Measurements from ENCODE around the gene IL1RAPL1.
"Not testable (repeated sequence)": the region's sequence is repeated elsewhere in the genome, so short reads cannot be mapped to it uniquely, and the experiment has no call there.

IL1RAPL1 gene

GRCh38 chrX:28638775-28639174 is 51.5 kb downstream of the IL1RAPL1 start:
- DNase-seq = no peak

GRCh38 chrX:28639451-28639850 is 52.2 kb downstream of the IL1RAPL1 start:
- no peak for DNase-seq

GRCh38 chrX:28649541-28649940 is 62.3 kb downstream of the IL1RAPL1 start:
- DNase-seq = no peak

- peak; percentile 26 for DNase-seq
Observed at GRCh38 chrX:28651186-28651585, 63.9 kb downstream of the IL1RAPL1 start.

GRCh38 chrX:28659269-28659668 is 72.0 kb downstream of the IL1RAPL1 start:
- no peak for DNase-seq

GRCh38 chrX:28665778-28666177 is 78.5 kb downstream of the IL1RAPL1 start:
- DNase-seq = no peak

GRCh38 chrX:28668303-28668702 is 81.1 kb downstream of the IL1RAPL1 start:
- DNase-seq = no peak

- no peak for DNase-seq
Observed at GRCh38 chrX:28668957-28669356, 81.7 kb downstream of the IL1RAPL1 start.

- DNase-seq = no peak
Observed at GRCh38 chrX:28670074-28670473, 82.8 kb downstream of the IL1RAPL1 start.

- DNase-seq = no peak
Observed at GRCh38 chrX:28675173-28675572, 87.9 kb downstream of the IL1RAPL1 start.

- DNase-seq = no peak
Observed at GRCh38 chrX:28693101-28693500, 105.9 kb downstream of the IL1RAPL1 start.

GRCh38 chrX:28697732-28698131 is 110.5 kb downstream of the IL1RAPL1 start:
- DNase-seq = no peak

- DNase-seq = no peak
Observed at GRCh38 chrX:28701222-28701621, 114.0 kb downstream of the IL1RAPL1 start.

- no peak for DNase-seq
Observed at GRCh38 chrX:28706964-28707363, 119.7 kb downstream of the IL1RAPL1 start.

GRCh38 chrX:28709421-28709820 is 122.2 kb downstream of the IL1RAPL1 start:
- DNase-seq = no peak

GRCh38 chrX:28717864-28718263 is 130.6 kb downstream of the IL1RAPL1 start:
- no peak for DNase-seq

GRCh38 chrX:28718450-28718849 is 131.2 kb downstream of the IL1RAPL1 start:
- no peak for DNase-seq

- no peak for DNase-seq
Observed at GRCh38 chrX:28719620-28720019, 132.4 kb downstream of the IL1RAPL1 start.

GRCh38 chrX:28752330-28752729 is 165.1 kb downstream of the IL1RAPL1 start:
- DNase-seq = no peak

- DNase-seq = no peak
Observed at GRCh38 chrX:28756175-28756574, 168.9 kb downstream of the IL1RAPL1 start.

GRCh38 chrX:28756647-28757046 is 169.4 kb downstream of the IL1RAPL1 start:
- no peak for DNase-seq

GRCh38 chrX:28757290-28757689 is 170.0 kb downstream of the IL1RAPL1 start:
- DNase-seq = no peak

GRCh38 chrX:28766561-28766960 is 179.3 kb downstream of the IL1RAPL1 start:
- DNase-seq = not testable (repeated sequence)

GRCh38 chrX:28773807-28774206 is 186.6 kb downstream of the IL1RAPL1 start:
- no peak for DNase-seq

GRCh38 chrX:28787206-28787605 is 200.0 kb downstream of the IL1RAPL1 start:
- DNase-seq = no peak

- DNase-seq = not testable (repeated sequence)
Observed at GRCh38 chrX:28800671-28801070, 213.4 kb downstream of the IL1RAPL1 start.

All from NCI-H748 treated with DMSO at 0.1 percent for 48 hours (cell line).